ENCODE results near the gene KBTBD3. TPM values are rescaled to one million over a fixed set of nuclear protein-coding genes. Genes with fewer than 3 reads are reported as not detected.

The KBTBD3 gene
- total and polyA plus RNA-seq, 2 of the 4 experiments (the other 2 are of a cell fraction): 1.6 to 1.7 TPM

DNA sequence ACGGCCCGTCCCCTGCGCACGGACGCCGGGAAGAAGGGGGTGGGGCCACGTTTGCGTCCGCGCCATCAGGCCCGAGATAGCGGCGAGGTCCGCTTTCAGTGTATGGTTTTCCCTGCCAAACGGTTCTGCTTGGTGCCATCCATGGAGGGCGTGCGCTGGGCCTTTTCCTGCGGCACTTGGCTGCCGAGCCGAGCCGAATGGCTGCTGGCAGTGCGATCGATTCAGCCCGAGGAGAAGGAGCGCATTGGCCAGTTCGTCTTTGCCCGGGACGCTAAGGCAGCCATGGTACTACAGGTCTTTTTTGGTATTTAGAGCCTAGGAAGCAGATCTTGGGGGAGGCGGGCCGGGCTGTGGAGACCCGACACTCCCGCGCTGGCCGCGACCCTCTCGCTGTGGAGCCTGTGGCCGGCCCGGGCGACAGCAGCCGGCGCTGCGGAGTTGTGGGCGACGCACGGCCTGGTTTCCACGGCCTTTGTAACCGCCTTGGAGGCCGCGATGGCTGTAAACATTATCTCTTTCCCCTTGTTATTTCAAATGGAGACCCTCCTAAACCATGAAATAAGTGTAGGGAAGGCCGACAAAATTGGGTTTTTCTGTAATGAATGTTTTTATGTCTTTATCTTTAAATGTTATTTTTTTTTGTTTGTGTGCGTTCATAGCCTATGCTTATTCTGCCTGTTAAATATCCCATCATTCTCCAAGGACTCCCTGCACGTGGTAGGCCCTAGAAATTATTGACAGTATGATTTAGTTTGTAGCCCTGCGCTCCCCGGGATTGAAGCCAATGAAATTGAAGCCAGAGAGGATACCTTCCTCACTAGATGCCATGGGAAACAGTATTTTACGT is 685 bp upstream of the KBTBD3 start, which contains the start of gene AASDHPPT:
TSS of gene AASDHPPT (plus strand) at position 54 of the 847 bp plus-strand sequence. CDS start at position 103, 49 bp downstream.
- intact Hi-C loops (cut with micrococcal nuclease) (loop anchor here (2.0 to 10.0 kb wide), 4 partner anchors 55 to 1111 kb away; partner anchors contain the start of genes CASP4 and MSANTD4), in situ Hi-C loops (cut with MboI; ENCODE audit: low sequenced_read_pairs) (no loop called here), dilution Hi-C loops (cut with HindIII; ENCODE audit: low sequenced_read_pairs, unreplicated experiment) (no loop called here)
- H2AFZ ChIP-seq (replicated peaks; ENCODE audit: low read length, poor library complexity): peak within 1 kb of the TSS; percentile 99
- H3K23ac ChIP-seq (ENCODE audit: low read depth, low read length): peak within 1 kb of the TSS; percentile 98
- peak within 1 kb of the TSS; percentile 99 for H3K4me2 ChIP-seq (ENCODE audit: low read depth, low read length)
- H4K5ac ChIP-seq (ENCODE audit: low read depth, low read length): peak within 1 kb of the TSS; percentile 94
- H3K18ac ChIP-seq (ENCODE audit: low read depth, low read length): peak within 1 kb of the TSS; percentile 92
- peak within 1 kb of the TSS; percentile 91 for H2AK9ac ChIP-seq (replicated peaks; ENCODE audit: low read depth, low read length, poor library complexity)
- no peaks in the 10 kb centered on the region for H3K27me3 ChIP-seq (ENCODE audit: control insufficient read depth, insufficient read depth, low read length)
- peak within 1 kb of the TSS; percentile 99 for H3K14ac ChIP-seq (replicated peaks; ENCODE audit: low read depth, low read length)
- H3K4me3 ChIP-seq (ENCODE audit: insufficient read depth, low read depth, low read length): peak within 1 kb of the TSS; percentile 91
- H2BK5ac ChIP-seq (ENCODE audit: low read depth, low read length, poor library complexity, severe bottlenecking): peak within 1 kb of the TSS; percentile 97
- peak within 1 kb of the TSS; percentile 80; the same call in 1 of the 2 replicates for H2AK5ac ChIP-seq (ENCODE audit: low read depth, low read length)
- 3% methylated on average over 12 of the region's 55 CpGs; no CpG with 5 or more reads in 1 of the 2 experiments for WGBS, 2 experiments (ENCODE audit: extremely low coverage in 2 of 2, insufficient read length in 1 of 2)
- H3K79me1 ChIP-seq (ENCODE audit: low read depth in 1 of 2, low read length in 2 of 2): peaks cover 8 to 39% of the 10 kb centered on the region in 2 experiments; a peak in 2 of 4 replicates
- H2BK120ac ChIP-seq (ENCODE audit: low read depth, low read length): peak within 1 kb of the TSS; percentile 50
- H2BK20ac ChIP-seq (ENCODE audit: low read depth, low read length): no peak within 1 kb of the TSS; the same call in 1 of the 2 replicates
- ATAC-seq (ENCODE audit: low read depth) (peak; percentile 21), DNase-seq (peak; percentile 29)
- peaks cover 8% of the 10 kb centered on the region for H3K36me3 ChIP-seq (ENCODE audit: control insufficient read depth, insufficient read depth, low read length)
- no peak for TF ChIP-seq MAFK (IDR thresholded peaks at IDR 0.05; ENCODE audit: low read depth, low read length)
- no peak for TF ChIP-seq RAD21 (IDR thresholded peaks at IDR 0.05; ENCODE audit: low read length)
- peak; percentile 82 for TF ChIP-seq MXI1 (IDR thresholded peaks at IDR 0.05; ENCODE audit: borderline replicate concordance, low read depth, low read length)
- peak; percentile 81 for TF ChIP-seq POLR2A (IDR thresholded peaks at IDR 0.05; ENCODE audit: low read depth, low read length)
- TSS peak; percentile 50 for BruUV-seq (replicated peaks)
- H2BK15ac ChIP-seq (ENCODE audit: low read depth, low read length): no peak within 1 kb of the TSS; the same call in 2 of the 3 replicates
- no peaks in the 10 kb centered on the region; the same call in 1 of the 2 replicates for H3K4me1 ChIP-seq (ENCODE audit: control insufficient read depth, insufficient read depth, low read length)
- peak within 1 kb of the TSS; percentile 98 for H3K4ac ChIP-seq (ENCODE audit: low read depth, low read length)
- POLR2A ChIA-PET (ENCODE audit: unreplicated experiment): interaction anchor here (0.6 to 1.0 kb wide), 5 partner anchors 13 to 1683 kb away, joined by 3 to 6 read pairs (median 4); no protein-coding TSS in a partner anchor
- no peaks in the 10 kb centered on the region for H3K9me3 ChIP-seq (ENCODE audit: control insufficient read depth, insufficient read depth, low read length)
- no peaks in the 10 kb centered on the region for H3K9me1 ChIP-seq (ENCODE audit: insufficient read depth, low read length)
- peaks cover 3% of the 10 kb centered on the region; the same call in 1 of the 2 replicates for H4K20me1 ChIP-seq (ENCODE audit: insufficient read depth, low read length)
- peak within 1 kb of the TSS; percentile 60 to 78 for H4K8ac ChIP-seq (ENCODE audit: low read depth in 2 of 2, low read length in 2 of 2)
- H3K27ac ChIP-seq (ENCODE audit: insufficient read depth, low read length): peak within 1 kb of the TSS; percentile 97
- CTCF ChIA-PET: interaction anchor here (0.7 kb wide), 2 partner anchors 55 to 74 kb away, joined by 3 read pairs; no protein-coding TSS in a partner anchor
- H4K91ac ChIP-seq (ENCODE audit: insufficient read depth, low read depth, low read length): peak within 1 kb of the TSS; percentile 93
- peak within 1 kb of the TSS; percentile 86 for H3K56ac ChIP-seq (ENCODE audit: extremely low read depth, insufficient read depth, low read length)
- peak within 1 kb of the TSS; percentile 99 for H3K9ac ChIP-seq (ENCODE audit: low read depth, low read length)

All from IMR-90 (cell line).